Activated CD4-positive, alpha-beta T cell treated with anti-CD3 and anti-CD28 coated beads, Interleukin-2, amount 10 ng/mL, durations not matched to agents 24 days and 14 days (primary cell): ENCODE data around the gene GPR156. TPM values are rescaled to one million over a fixed set of nuclear protein-coding genes. Genes with fewer than 3 reads are reported as not detected.
A peak's percentile ranks its signal among the peaks of the same experiment; 100 is the strongest.
"Not testable (repeated sequence)": the region's sequence is repeated elsewhere in the genome, so short reads cannot be mapped to it uniquely, and the experiment has no call there.

Experiments used
- DNase-seq: peaks from one replicate; pipeline ENCODE4 v3.0.0; 2022
- H3K27ac Mint-ChIP-seq: one replicate; pipeline ENCODE4 v1.8.0; 2022; ENCODE audit warnings: mild to moderate bottlenecking, mixed read lengths
- H3K27me3 Mint-ChIP-seq: one replicate; pipeline ENCODE4 v1.8.0; 2022; ENCODE audit warnings: mixed read lengths
- H3K36me3 Mint-ChIP-seq: one replicate; pipeline ENCODE4 v1.8.0; 2022; ENCODE audit warnings: low read depth, mild to moderate bottlenecking, mixed read lengths
- H3K4me1 Mint-ChIP-seq: one replicate; pipeline ENCODE4 v1.8.0; 2021; ENCODE audit warnings: mixed read lengths
- H3K4me3 Mint-ChIP-seq: one replicate; pipeline ENCODE4 v1.8.0; 2022; ENCODE audit warnings: mild to moderate bottlenecking, moderate library complexity, mixed read lengths
- H3K9me3 Mint-ChIP-seq: one replicate; pipeline ENCODE4 v1.8.0; 2021; ENCODE audit warnings: mixed read lengths
- intact Hi-C: fragments of 100-400 bp; cut with micrococcal nuclease; formaldehyde crosslinking; loops from one replicate; pipeline ENCODE4 v1.15.1; 2023
- total RNA-seq: library from RNA; stranded (reverse); gene quantifications from 2 replicates; pipeline ENCODE4 v1.2.3, GENCODE V29; 2022

GPR156 gene
- 0.12 TPM in 1 of 2 replicates, not detected in the other for total RNA-seq

- peaks cover 4% of the 10 kb centered on the region for H3K9me3 Mint-ChIP-seq
- peak within 1 kb of the TSS; percentile 25 for H3K4me3 Mint-ChIP-seq
- H3K36me3 Mint-ChIP-seq, result no peaks in the 10 kb centered on the region
- no peak within 1 kb of the TSS for H3K27ac Mint-ChIP-seq
- DNase-seq, result no peak
- peaks cover 58% of the 10 kb centered on the region for H3K27me3 Mint-ChIP-seq
- intact Hi-C loops, result no loop called here
- H3K4me1 Mint-ChIP-seq, result no peaks in the 10 kb centered on the region
Observed at GRCh38 chr3:120284747-120285507, at the start of gene GPR156. TSS of gene GPR156 (minus strand) at chr3:120285222. CDS start at chr3:120244098, 41,124 bp downstream.

- H3K27me3 Mint-ChIP-seq, result no peaks in the 10 kb centered on the region
- H3K27ac Mint-ChIP-seq, result no peak overlapping the region
- H3K4me1 Mint-ChIP-seq, result peaks cover 10% of the 10 kb centered on the region
- H3K36me3 Mint-ChIP-seq, result peaks cover 40% of the 10 kb centered on the region
- no peaks in the 10 kb centered on the region for H3K9me3 Mint-ChIP-seq
- intact Hi-C loops, result no loop called here
- no peak for DNase-seq
- H3K4me3 Mint-ChIP-seq, result no peak overlapping the region
Observed at GRCh38 chr3:120332646-120333045, 47.6 kb upstream of the GPR156 start.

GRCh38 chr3:120331076-120331475 is 46.1 kb upstream of the GPR156 start:
- Mint-ChIP-seq H3K4me1 (peaks cover 6% of the 10 kb centered on the region), H3K27me3 (no peaks in the 10 kb centered on the region), H3K4me3 (no peak overlapping the region), H3K9me3 (no peaks in the 10 kb centered on the region), H3K27ac (no peak overlapping the region), H3K36me3 (peaks cover 40% of the 10 kb centered on the region)
- DNase-seq, result no peak
- intact Hi-C loops, result no loop called here

- intact Hi-C loops, result no loop called here
- H3K4me3 Mint-ChIP-seq, result no peak overlapping the region
- H3K9me3 Mint-ChIP-seq, result no peaks in the 10 kb centered on the region
- H3K36me3 Mint-ChIP-seq, result peaks cover 36% of the 10 kb centered on the region
- peaks cover 7% of the 10 kb centered on the region for H3K4me1 Mint-ChIP-seq
- no peak for DNase-seq
- H3K27me3 Mint-ChIP-seq, result no peaks in the 10 kb centered on the region
- H3K27ac Mint-ChIP-seq, result no peak overlapping the region
Observed at GRCh38 chr3:120326784-120327183, 41.8 kb upstream of the GPR156 start.

- no peak for DNase-seq
- Mint-ChIP-seq H3K27ac (no peak overlapping the region), H3K27me3 (no peaks in the 10 kb centered on the region), H3K36me3 (peaks cover 30% of the 10 kb centered on the region), H3K9me3 (no peaks in the 10 kb centered on the region), H3K4me3 (no peak overlapping the region), H3K4me1 (peaks cover 5% of the 10 kb centered on the region)
- intact Hi-C loops, result no loop called here
Observed at GRCh38 chr3:120324190-120324589, 39.2 kb upstream of the GPR156 start.

- DNase-seq, H3K4me3 Mint-ChIP-seq, H3K27ac Mint-ChIP-seq, H3K27me3 Mint-ChIP-seq, H3K9me3 Mint-ChIP-seq, H3K4me1 Mint-ChIP-seq, intact Hi-C loops: not testable (repeated sequence)
- peaks cover 29% of the 10 kb centered on the region for H3K36me3 Mint-ChIP-seq
Observed at GRCh38 chr3:120323761-120324160, 38.7 kb upstream of the GPR156 start.

- Mint-ChIP-seq H3K27ac (no peak overlapping the region), H3K4me3 (no peak overlapping the region), H3K4me1 (peaks cover 5% of the 10 kb centered on the region), H3K9me3 (peaks cover 18% of the 10 kb centered on the region), H3K36me3 (peaks cover 14% of the 10 kb centered on the region), H3K27me3 (no peaks in the 10 kb centered on the region)
- peak; percentile 53 for DNase-seq
- intact Hi-C loops, result no loop called here
Observed at GRCh38 chr3:120311863-120312794, 27.1 kb upstream of the GPR156 start.

- intact Hi-C loops, result no loop called here
- no peak for DNase-seq
- Mint-ChIP-seq H3K9me3 (no peaks in the 10 kb centered on the region), H3K4me1 (no peaks in the 10 kb centered on the region), H3K27ac (no peak overlapping the region), H3K27me3 (peaks cover 2% of the 10 kb centered on the region), H3K36me3 (no peaks in the 10 kb centered on the region), H3K4me3 (no peak overlapping the region)
Observed at GRCh38 chr3:120306519-120307455, 21.8 kb upstream of the GPR156 start.

- no peaks in the 10 kb centered on the region for H3K4me1 Mint-ChIP-seq
- H3K4me3 Mint-ChIP-seq, result no peak overlapping the region
- no peak overlapping the region for H3K27ac Mint-ChIP-seq
- H3K9me3 Mint-ChIP-seq, result no peaks in the 10 kb centered on the region
- DNase-seq, result no peak
- H3K27me3 Mint-ChIP-seq, result peaks cover 2% of the 10 kb centered on the region
- intact Hi-C loops, result no loop called here
- H3K36me3 Mint-ChIP-seq, result no peaks in the 10 kb centered on the region
Observed at GRCh38 chr3:120304616-120305015, 19.6 kb upstream of the GPR156 start.

GRCh38 chr3:120302361-120302760 is 17.3 kb upstream of the GPR156 start:
- Mint-ChIP-seq H3K27ac (no peak overlapping the region), H3K27me3 (peaks cover 7% of the 10 kb centered on the region), H3K4me3 (no peak overlapping the region), H3K9me3 (no peaks in the 10 kb centered on the region), H3K36me3 (no peaks in the 10 kb centered on the region), H3K4me1 (no peaks in the 10 kb centered on the region)
- intact Hi-C loops, result no loop called here
- no peak for DNase-seq

GRCh38 chr3:120300971-120301370 is 15.9 kb upstream of the GPR156 start:
- no peak for DNase-seq
- intact Hi-C loops, result no loop called here
- peaks cover 10% of the 10 kb centered on the region for H3K27me3 Mint-ChIP-seq

GRCh38 chr3:120299403-120299802 is 14.4 kb upstream of the GPR156 start:
- H3K4me1 Mint-ChIP-seq, result no peaks in the 10 kb centered on the region
- intact Hi-C loops, result no loop called here
- DNase-seq, result no peak
- peaks cover 13% of the 10 kb centered on the region for H3K27me3 Mint-ChIP-seq
- H3K27ac Mint-ChIP-seq, result no peak overlapping the region
- no peak overlapping the region for H3K4me3 Mint-ChIP-seq
- H3K36me3 Mint-ChIP-seq, result no peaks in the 10 kb centered on the region
- H3K9me3 Mint-ChIP-seq, result no peaks in the 10 kb centered on the region

More at GRCh38 chr3:120300971-120301370, 15.9 kb upstream of the GPR156 start:
- H3K36me3 Mint-ChIP-seq, result no peaks in the 10 kb centered on the region
- no peaks in the 10 kb centered on the region for H3K9me3 Mint-ChIP-seq
- H3K4me1 Mint-ChIP-seq, result no peaks in the 10 kb centered on the region
- no peak overlapping the region for H3K27ac Mint-ChIP-seq
- no peak overlapping the region for H3K4me3 Mint-ChIP-seq

GRCh38 chr3:120298996-120299395 is 14.0 kb upstream of the GPR156 start:
- intact Hi-C loops, result no loop called here
- no peak overlapping the region for H3K4me3 Mint-ChIP-seq
- H3K36me3 Mint-ChIP-seq, result no peaks in the 10 kb centered on the region
- peaks cover 16% of the 10 kb centered on the region for H3K27me3 Mint-ChIP-seq
- H3K4me1 Mint-ChIP-seq, result no peaks in the 10 kb centered on the region
- H3K27ac Mint-ChIP-seq, result no peak overlapping the region
- H3K9me3 Mint-ChIP-seq, result peaks cover 2% of the 10 kb centered on the region
- no peak for DNase-seq
